Measurements from ENCODE around the gene AP2A1. TPM values are rescaled to one million over a fixed set of nuclear protein-coding genes. Genes with fewer than 3 reads are reported as not detected.

AP2A1 gene
- total RNA-seq, 4 donors from 2014 or later = 48.4 to 77.6 (median 66.9) TPM

GRCh38 chr19:49809941-49810389 lies 43.2 kb downstream of the AP2A1 start:
- Histone ChIP-seq H3K4me1 (peaks cover 17 to 22% of the 10 kb centered on the region in 2 donors), H3K9me3 (no peaks in the 10 kb centered on the region), H3K27ac (peak overlapping the region; percentile 20 to 72 (median 71)), H3K36me3 (peaks cover 0 to 8% of the 10 kb centered on the region in 2 donors), H3K4me3 (replicated peaks in 1 of 3) (peak overlapping the region in 1 of 3 donors; percentile 70), H3K27me3 (no peaks in the 10 kb centered on the region)
- intact Hi-C loops (cut with DNase I) = loop anchor here (5.0 kb wide), 1 partner anchor 47 kb away; no protein-coding TSS in a partner anchor
- 94% methylated on average over 5 of the region's 5 CpGs for whole genome bisulfite sequencing, 2 donors
- no peak for DNase-seq
- TF ChIP-seq CTCF (IDR thresholded peaks at IDR 0.05) (no peak), POLR2A (IDR thresholded peaks at IDR 0.05) (no peak)

DNA sequence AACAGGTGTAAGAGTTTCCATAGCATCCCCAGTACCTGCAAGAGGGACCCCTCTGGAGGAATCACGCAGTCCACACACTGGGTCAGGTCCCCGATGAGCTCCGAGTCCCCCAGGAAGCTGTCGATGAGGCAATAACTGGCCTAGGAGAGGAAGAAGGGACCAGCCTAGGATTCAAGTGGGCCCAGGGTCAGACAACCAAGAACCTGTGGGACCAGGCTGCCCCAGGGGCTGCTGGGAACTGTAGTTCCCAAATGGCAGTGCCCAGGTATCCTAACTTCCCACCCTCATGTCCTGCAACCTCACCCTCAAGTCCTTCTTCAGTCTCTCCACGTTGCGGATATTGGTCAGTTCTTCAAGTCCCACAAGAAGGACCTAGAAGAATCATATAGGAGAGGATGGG lies 44.5 kb downstream of the AP2A1 start:
- H3K27ac ChIP-seq = no peak overlapping the region
- H3K9me3 ChIP-seq = no peaks in the 10 kb centered on the region
- intact Hi-C loops (cut with DNase I) = no loop called here
- H3K36me3 ChIP-seq = no peaks in the 10 kb centered on the region
- TF ChIP-seq POLR2A (IDR thresholded peaks at IDR 0.05) = no peak
- H3K4me1 ChIP-seq = peaks cover 17 to 22% of the 10 kb centered on the region in 2 donors
- H3K27me3 ChIP-seq = no peaks in the 10 kb centered on the region
- no peak overlapping the region for H3K4me3 ChIP-seq (replicated peaks in 1 of 3)
- 90 to 93% methylated on average over 6 of the region's 6 CpGs for WGBS, 2 donors
- DNase-seq = no peak

- Histone ChIP-seq H3K4me3 (replicated peaks in 1 of 3) (peak overlapping the region; percentile 11 to 87 (median 54)), H3K27me3 (no peaks in the 10 kb centered on the region), H3K27ac (peak overlapping the region; percentile 90 to 97 (median 95)), H3K36me3 (no peaks in the 10 kb centered on the region), H3K4me1 (peaks cover 17 to 28% of the 10 kb centered on the region in 2 donors), H3K9me3 (no peaks in the 10 kb centered on the region)
- intact Hi-C loops (cut with DNase I) = no loop called here
- TF ChIP-seq CTCF (IDR thresholded peaks at IDR 0.05) = no peak
- 47 to 75% methylated on average over 7 to 10 of the region's 11 CpGs for WGBS, 2 donors
- no peak for DNase-seq
Observed at GRCh38 chr19:49812452-49812996, 45.7 kb downstream of the AP2A1 start.

DNA sequence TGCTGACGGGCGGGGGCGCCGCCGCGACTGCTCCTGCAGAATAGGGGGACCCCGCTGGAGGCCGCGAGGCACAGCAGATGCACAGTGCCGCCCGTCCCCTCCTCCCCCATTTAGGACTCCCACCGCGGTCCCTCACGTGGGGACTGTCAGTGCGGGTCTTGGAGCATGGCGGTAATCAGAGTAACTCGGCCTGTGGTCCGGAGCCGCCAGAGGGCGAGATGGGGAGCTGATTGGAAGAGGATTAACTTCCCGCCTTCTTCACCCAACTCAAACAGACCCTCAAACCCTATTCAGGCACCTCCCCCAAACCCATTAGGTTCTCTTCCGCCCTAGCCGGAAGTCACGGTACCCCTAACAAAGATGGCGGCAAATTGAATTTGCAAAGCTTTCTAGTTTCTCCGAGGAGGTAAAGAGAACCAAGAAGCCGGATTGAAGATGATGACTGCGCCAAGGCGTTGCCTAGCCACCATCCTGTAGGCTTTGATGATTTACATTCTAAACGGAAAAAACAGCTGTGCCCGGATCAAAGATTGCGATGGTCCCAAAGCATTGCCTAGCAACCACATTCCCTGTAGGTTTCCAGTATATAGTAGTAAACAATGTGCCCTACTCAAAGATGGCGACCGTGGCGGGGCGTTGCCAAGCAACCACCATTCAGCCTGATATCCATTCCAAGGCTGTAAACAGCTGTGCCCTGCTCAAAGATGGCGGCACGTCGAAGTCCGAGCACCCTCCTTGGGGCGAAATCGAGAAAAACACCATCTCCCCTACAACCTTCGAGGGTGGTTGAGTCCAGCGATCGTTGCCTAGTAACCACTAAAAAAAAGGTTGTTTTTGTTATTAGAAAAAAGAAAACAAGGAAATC lies 46.4 kb downstream of the AP2A1 start, which contains the start of gene FUZ:
Gene FUZ, minus strand, starts transcription at position 296 of the 865 bp plus-strand sequence. Its CDS starts 186 bp downstream, at position 110.
- 0 to 1% methylated on average over 31 to 42 of the region's 45 CpGs for WGBS, 2 donors
- peak within 1 kb of the TSS; percentile 90 to 97 (median 95) for H3K27ac ChIP-seq
- peaks cover 17 to 28% of the 10 kb centered on the region in 2 donors for H3K4me1 ChIP-seq
- H3K4me3 ChIP-seq (replicated peaks in 1 of 3) = peak within 1 kb of the TSS; percentile 11 to 87 (median 54)
- peak in 3 of 6 experiments; percentile 31 to 35 (median 34) for TF ChIP-seq CTCF (IDR thresholded peaks at IDR 0.05)
- peak in 1 of 2 donors; percentile 7 for TF ChIP-seq POLR2A (IDR thresholded peaks at IDR 0.05)
- no peaks in the 10 kb centered on the region for H3K36me3 ChIP-seq
- DNase-seq = peak; percentile 96
- no peaks in the 10 kb centered on the region for H3K9me3 ChIP-seq
- no peaks in the 10 kb centered on the region for H3K27me3 ChIP-seq
- intact Hi-C loops (cut with DNase I) = no loop called here

DNA sequence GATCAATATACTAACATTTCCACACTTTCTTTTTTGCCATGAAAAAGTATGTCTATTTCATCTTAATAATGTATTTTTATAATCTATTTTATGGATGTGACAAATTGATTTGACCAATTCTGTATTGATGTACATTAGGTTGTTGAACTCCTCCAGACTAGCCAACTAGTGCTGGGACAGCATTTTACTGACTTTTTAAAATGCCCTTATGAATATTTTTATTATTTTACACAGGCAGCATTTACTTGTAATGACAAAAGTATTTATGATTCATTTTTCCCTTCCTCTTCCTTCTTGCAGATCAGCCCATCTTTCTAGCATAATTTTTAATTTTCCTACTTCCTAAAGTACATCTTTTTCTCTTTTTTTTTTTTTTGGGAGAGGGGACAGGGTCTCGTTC lies 47.2 kb downstream of the AP2A1 start:
- peak overlapping the region; percentile 90 to 97 (median 95) for H3K27ac ChIP-seq

More for the DNA sequence above, 47.2 kb downstream of the AP2A1 start:
- H3K27me3 ChIP-seq = no peaks in the 10 kb centered on the region
- intact Hi-C loops (cut with DNase I) = no loop called here
- no peak overlapping the region for H3K4me3 ChIP-seq (replicated peaks in 1 of 3)
- peaks cover 21 to 26% of the 10 kb centered on the region in 2 donors for H3K4me1 ChIP-seq
- no peak for TF ChIP-seq POLR2A (IDR thresholded peaks at IDR 0.05)
- TF ChIP-seq CTCF (IDR thresholded peaks at IDR 0.05) = no peak
- no peak for DNase-seq
- 75 to 96% methylated on average over 1 of the region's 1 CpG for WGBS, 2 donors
- H3K9me3 ChIP-seq = no peaks in the 10 kb centered on the region
- H3K36me3 ChIP-seq = no peaks in the 10 kb centered on the region

Measured in thyroid gland (tissue), 4 donors.